HL-60 (cell line): Measurements from ENCODE around the gene XPNPEP3.

ENCODE experiments used
- CTCF ChIP-seq: IDR thresholded peaks from one replicate; pipeline ENCODE4 v1.5.1; 2011; ENCODE audit warnings: low read length, control low read depth, inconsistent platforms; ENCODE audit not compliant: insufficient read depth
- POLR2AphosphoS5 ChIP-seq: IDR thresholded peaks from 2 replicates; pipeline ENCODE4 v1.6.1; 2012; ENCODE audit warnings: low read depth

DNA sequence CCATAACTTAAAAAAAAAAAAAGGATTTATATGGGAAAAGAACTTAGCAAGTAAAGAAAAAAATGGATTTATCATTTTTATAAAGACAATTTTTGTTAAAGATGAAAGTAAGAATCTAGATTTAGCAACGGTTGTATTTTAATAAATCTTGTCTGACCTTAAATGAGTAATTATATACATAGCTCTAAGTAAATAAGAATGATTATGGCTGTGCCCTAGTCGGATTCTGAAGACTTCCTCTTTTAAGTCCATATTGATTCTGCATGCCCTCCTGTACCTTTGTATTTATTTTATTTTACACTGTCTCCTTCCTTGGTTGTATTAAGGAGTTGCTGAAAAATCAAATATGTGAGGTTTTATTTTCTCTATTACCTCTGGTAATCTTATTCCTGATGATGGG is 101.4 kb downstream of the XPNPEP3 start:
- no peak for TF ChIP-seq POLR2AphosphoS5
- TF ChIP-seq CTCF, result no peak
